ENCODE results near the gene METTL8.

GRCh38 chr2:171459498-171459897 is 25.7 kb upstream of the METTL8 start:
- no peak for TF ChIP-seq CTCF (IDR thresholded peaks at IDR 0.05)
- TF ChIP-seq POLR2A (IDR thresholded peaks at IDR 0.05), result no peak
